ENCODE results near the gene MPRIP.

Gene MPRIP

DNA sequence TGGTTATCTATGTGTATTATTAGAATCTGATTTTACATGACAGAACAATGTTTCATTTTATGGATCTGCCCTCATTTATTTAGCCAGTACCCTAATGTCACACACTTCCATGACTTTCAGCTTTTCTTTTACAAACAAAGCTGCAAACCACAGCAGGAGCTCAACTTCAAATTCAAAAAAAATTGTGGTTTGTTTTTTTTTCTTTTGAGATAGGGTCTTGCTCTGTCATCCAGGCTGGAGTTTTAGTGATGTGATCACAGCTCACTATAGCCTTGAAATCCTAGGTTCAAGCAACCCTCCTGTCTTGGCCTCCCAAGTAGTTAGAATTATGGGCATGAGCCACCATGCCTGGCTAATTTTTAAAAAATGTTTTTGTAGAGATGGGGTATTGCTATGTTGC, 8.2 kb upstream of the MPRIP start:
- no peaks in the 10 kb centered on the region for H3K9me3 ChIP-seq (ENCODE audit: control insufficient read depth, insufficient read depth, low read depth, low read length)
- H3K27ac ChIP-seq (ENCODE audit: low read depth, low read length): no peak overlapping the region
- H3K4me1 ChIP-seq (ENCODE audit: control insufficient read depth, insufficient read depth, low read length): peaks cover 17% of the 10 kb centered on the region
- no peaks in the 10 kb centered on the region for H3K36me3 ChIP-seq (ENCODE audit: control insufficient read depth, insufficient read depth, low read length)
- H3K27me3 ChIP-seq (ENCODE audit: control insufficient read depth, insufficient read depth, low read length): no peaks in the 10 kb centered on the region
- no peak overlapping the region for H3K4me3 ChIP-seq (ENCODE audit: low read depth, low read length)
- no peak overlapping the region for H3K9ac ChIP-seq (ENCODE audit: low read length)

DNA sequence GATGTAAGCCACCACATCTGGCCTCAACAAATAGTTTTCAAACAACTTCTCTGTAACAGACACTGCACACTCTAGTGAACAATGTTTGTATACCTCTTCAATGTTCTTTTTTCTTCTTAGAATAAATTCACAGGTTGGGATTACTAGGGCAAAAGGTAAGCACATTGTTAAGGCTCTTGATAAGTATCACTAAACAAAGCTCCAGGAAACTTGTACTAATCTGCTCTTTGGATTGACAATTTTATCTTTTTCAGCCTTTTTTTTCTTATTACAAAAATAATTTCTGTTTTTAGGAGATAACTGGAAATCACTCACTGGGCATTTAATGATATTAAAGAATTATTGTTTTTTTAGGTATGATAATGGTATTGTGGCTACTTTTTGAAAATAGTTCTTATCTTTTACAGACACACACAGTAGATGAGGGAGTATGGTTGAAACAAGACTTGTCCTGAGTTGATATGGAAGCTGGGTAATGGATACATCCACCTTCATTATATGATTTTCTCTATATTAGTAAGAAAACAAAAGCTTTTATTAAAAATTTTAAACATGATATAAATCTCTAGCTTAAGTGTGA, 7.7 kb upstream of the MPRIP start:
- Histone ChIP-seq H3K27ac (ENCODE audit: low read depth, low read length) (no peak overlapping the region), H3K9me3 (ENCODE audit: control insufficient read depth, insufficient read depth, low read depth, low read length) (no peaks in the 10 kb centered on the region)

DNA sequence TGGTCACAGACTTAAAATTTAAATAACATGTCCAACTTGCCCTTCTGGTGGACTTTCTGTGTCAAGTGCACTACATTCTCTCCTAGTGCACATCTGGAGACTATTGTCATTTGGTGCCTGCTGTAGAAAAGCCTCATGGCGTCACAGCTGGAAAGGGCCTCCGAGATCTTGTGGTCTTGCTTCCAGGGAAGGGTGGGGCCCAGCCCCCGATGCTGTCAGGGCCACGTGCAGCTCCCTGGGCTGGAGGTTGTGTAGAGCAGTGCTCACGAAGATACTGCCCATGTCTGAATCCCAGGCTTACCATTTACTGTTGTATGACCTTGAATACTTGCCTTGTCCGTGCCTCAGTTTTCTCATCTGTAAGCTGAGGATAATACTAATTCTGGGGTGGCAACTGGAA, 6.8 kb upstream of the MPRIP start:
- Histone ChIP-seq H3K36me3 (ENCODE audit: control insufficient read depth, insufficient read depth, low read length) (no peaks in the 10 kb centered on the region), H3K9ac (ENCODE audit: low read length) (no peak overlapping the region), H3K27ac (ENCODE audit: low read depth, low read length) (no peak overlapping the region), H3K4me1 (ENCODE audit: control insufficient read depth, insufficient read depth, low read length) (peaks cover 4% of the 10 kb centered on the region; the same call in 1 of the 2 replicates), H3K27me3 (ENCODE audit: control insufficient read depth, insufficient read depth, low read length) (no peaks in the 10 kb centered on the region), H3K9me3 (ENCODE audit: control insufficient read depth, insufficient read depth, low read depth, low read length) (no peaks in the 10 kb centered on the region), H3K4me3 (ENCODE audit: low read depth, low read length) (no peak overlapping the region)

More for the DNA sequence above, 7.7 kb upstream of the MPRIP start:
- H3K4me3 ChIP-seq (ENCODE audit: low read depth, low read length): no peak overlapping the region
- H3K9ac ChIP-seq (ENCODE audit: low read length): no peak overlapping the region
- H3K27me3 ChIP-seq (ENCODE audit: control insufficient read depth, insufficient read depth, low read length): no peaks in the 10 kb centered on the region
- no peaks in the 10 kb centered on the region for H3K36me3 ChIP-seq (ENCODE audit: control insufficient read depth, insufficient read depth, low read length)
- peaks cover 12% of the 10 kb centered on the region for H3K4me1 ChIP-seq (ENCODE audit: control insufficient read depth, insufficient read depth, low read length)

DNA sequence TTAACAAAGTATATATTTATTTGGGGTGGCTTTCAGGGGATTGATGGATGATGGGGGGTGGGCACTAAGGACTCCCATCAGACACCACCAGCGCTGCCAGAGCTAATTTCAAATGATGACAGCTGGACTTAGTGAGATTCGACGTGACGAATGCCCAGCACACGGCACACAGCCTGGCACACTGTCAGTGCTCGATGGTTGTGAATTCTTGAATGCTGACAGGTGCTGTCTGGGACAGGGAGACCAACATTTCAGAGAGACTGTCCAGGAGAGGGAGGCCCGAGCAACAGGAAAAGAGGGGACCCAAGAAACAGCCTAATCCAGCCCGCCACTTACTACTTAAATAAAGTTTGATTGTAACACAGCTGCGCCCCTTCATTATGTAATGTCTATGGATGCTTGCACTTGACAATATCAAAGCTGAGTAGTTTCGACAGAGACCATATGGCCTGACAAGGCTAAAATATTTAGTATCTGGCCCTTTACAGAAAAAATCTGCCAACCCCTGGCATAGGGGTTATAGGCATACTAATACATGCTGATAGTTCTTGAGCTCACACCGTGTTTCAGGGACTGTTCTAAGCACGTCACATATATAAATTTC, 6.2 kb upstream of the MPRIP start:
- no peak overlapping the region for H3K27ac ChIP-seq (ENCODE audit: low read depth, low read length)

DNA sequence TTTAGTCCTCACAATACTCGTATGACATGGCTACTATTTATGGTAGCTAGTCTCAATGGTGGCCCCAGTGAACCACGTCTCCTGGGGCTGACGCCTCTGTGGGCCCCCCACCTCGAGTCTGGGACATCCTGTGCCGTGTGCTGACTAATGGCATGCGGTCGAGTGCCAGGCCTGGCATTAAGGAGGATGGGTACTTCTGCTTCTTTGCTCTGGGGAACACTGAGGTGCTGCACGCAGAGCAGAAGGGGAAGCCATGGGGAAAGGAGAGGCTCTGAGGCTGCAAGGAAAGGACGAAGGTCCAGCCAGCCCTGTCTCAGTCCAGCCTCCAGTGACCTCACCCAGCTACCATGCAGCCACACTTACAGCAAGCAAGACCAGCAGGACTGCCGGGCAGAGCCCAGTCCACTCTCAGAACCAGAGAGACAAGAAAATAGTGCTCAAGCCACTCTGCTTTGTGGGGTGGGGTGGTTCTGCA, 5.7 kb upstream of the MPRIP start:
- no peak overlapping the region for H3K9ac ChIP-seq (ENCODE audit: low read length)
- H3K4me1 ChIP-seq (ENCODE audit: control insufficient read depth, insufficient read depth, low read length): peaks cover 7% of the 10 kb centered on the region; the same call in 1 of the 2 replicates
- no peaks in the 10 kb centered on the region for H3K36me3 ChIP-seq (ENCODE audit: control insufficient read depth, insufficient read depth, low read length)
- H3K27ac ChIP-seq (ENCODE audit: low read depth, low read length): no peak overlapping the region
- H3K27me3 ChIP-seq (ENCODE audit: control insufficient read depth, insufficient read depth, low read length): no peaks in the 10 kb centered on the region
- H3K4me3 ChIP-seq (ENCODE audit: low read depth, low read length): no peak overlapping the region
- H3K9me3 ChIP-seq (ENCODE audit: control insufficient read depth, insufficient read depth, low read depth, low read length): no peaks in the 10 kb centered on the region

More for the DNA sequence above, 6.2 kb upstream of the MPRIP start:
- Histone ChIP-seq H3K36me3 (ENCODE audit: control insufficient read depth, insufficient read depth, low read length) (no peaks in the 10 kb centered on the region), H3K9me3 (ENCODE audit: control insufficient read depth, insufficient read depth, low read depth, low read length) (no peaks in the 10 kb centered on the region), H3K4me3 (ENCODE audit: low read depth, low read length) (no peak overlapping the region), H3K9ac (ENCODE audit: low read length) (no peak overlapping the region), H3K4me1 (ENCODE audit: control insufficient read depth, insufficient read depth, low read length) (peaks cover 3% of the 10 kb centered on the region; the same call in 1 of the 2 replicates), H3K27me3 (ENCODE audit: control insufficient read depth, insufficient read depth, low read length) (no peaks in the 10 kb centered on the region)

DNA sequence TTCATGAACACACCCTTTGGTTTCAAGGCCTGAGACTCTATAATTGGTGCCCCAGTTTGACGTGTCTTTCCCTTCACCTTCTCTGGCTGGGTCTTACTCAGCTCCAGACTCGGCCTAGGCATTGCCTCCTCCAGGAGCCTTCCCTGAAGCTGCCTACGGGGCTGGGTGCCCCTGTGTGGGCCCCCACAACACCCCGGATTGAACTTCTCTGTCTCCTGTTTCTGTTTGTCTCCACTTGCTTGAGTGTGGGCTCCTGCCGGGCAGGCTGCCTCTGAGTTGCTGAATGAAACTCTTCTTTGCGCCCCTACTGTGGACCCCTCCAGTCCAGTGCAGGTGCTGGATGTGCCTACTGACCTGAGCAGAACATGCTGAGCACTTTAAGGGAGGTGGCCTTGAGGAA, 2.3 kb upstream of the MPRIP start:
- no peak overlapping the region for H3K9ac ChIP-seq (ENCODE audit: low read length)

DNA sequence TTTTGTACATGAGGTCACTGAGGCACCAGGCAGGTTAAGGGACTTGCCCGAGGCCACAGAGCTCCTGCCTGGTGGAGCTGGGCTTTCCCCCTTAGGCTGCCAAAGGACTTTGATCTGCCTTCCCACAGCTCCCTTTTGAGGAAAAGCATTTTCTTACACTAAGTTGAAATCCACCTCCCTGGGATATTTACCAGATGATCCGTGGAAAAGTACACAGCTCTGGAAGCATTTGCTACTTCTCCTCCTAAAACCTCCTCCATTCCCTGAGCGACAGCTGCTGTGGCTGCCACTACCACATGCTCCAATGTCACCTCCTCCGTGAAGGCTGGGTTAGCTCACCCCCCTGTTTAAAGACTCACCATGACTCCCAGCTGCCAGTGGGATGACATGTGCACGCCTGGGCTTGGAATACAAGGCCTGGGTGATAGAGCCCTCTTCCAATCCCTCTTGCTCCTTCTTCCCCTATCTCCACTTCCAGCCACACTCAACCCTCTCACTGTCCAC, 1.2 kb upstream of the MPRIP start:
- Histone ChIP-seq H3K27me3 (ENCODE audit: control insufficient read depth, insufficient read depth, low read length) (no peaks in the 10 kb centered on the region), H3K27ac (ENCODE audit: low read depth, low read length) (no peak overlapping the region), H3K36me3 (ENCODE audit: control insufficient read depth, insufficient read depth, low read length) (no peaks in the 10 kb centered on the region), H3K9ac (ENCODE audit: low read length) (no peak overlapping the region), H3K9me3 (ENCODE audit: control insufficient read depth, insufficient read depth, low read depth, low read length) (no peaks in the 10 kb centered on the region), H3K4me1 (ENCODE audit: control insufficient read depth, insufficient read depth, low read length) (peaks cover 31% of the 10 kb centered on the region), H3K4me3 (ENCODE audit: low read depth, low read length) (peak overlapping the region; percentile 78; the same call in 1 of the 2 replicates)

More for the DNA sequence above, 2.3 kb upstream of the MPRIP start:
- no peaks in the 10 kb centered on the region for H3K9me3 ChIP-seq (ENCODE audit: control insufficient read depth, insufficient read depth, low read depth, low read length)
- peaks cover 25% of the 10 kb centered on the region for H3K4me1 ChIP-seq (ENCODE audit: control insufficient read depth, insufficient read depth, low read length)
- H3K36me3 ChIP-seq (ENCODE audit: control insufficient read depth, insufficient read depth, low read length): no peaks in the 10 kb centered on the region
- H3K27me3 ChIP-seq (ENCODE audit: control insufficient read depth, insufficient read depth, low read length): no peaks in the 10 kb centered on the region
- H3K27ac ChIP-seq (ENCODE audit: low read depth, low read length): no peak overlapping the region
- no peak overlapping the region for H3K4me3 ChIP-seq (ENCODE audit: low read depth, low read length)

DNA sequence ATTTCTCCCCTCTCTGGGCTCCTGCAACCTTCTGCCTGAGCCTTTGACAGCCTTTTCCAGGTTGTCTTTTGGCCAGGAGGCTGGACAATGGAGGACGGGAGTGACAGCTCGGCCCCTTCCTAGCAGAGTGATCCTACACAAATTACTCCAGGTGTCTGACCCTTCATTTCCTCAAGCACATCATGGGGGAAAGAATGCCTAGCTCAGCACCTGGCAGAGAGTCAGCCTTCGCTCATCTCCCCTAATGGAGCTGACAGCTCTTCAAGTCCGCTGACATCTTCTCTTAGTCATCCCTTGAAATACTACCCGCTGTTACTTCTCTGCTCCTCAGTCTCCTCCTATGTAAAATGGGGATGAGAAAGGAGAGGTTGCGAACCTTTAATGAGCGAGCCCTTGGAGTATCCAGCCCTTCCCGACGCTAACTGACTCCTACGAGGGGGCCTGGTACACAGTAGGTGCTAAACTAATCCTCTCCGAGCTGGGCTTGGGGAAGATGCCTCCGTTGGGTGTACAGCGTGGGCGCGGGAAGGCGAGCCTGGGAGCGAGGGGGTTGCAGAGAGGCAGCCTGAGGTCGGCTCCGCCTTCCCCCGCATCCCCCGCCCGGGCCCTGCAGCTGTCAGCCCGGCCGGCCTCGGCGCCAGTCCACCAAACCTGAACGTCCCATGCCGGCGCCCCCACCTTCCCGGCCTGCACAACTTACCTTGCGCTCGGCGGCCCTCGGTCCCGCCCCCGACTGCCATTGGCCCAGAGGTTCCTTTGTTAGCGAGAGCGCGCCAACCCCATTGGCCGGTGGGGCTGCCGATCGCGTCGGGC, 480 bp upstream of the MPRIP start:
- H3K4me1 ChIP-seq (ENCODE audit: control insufficient read depth, insufficient read depth, low read length): peaks cover 31% of the 10 kb centered on the region
- H3K27me3 ChIP-seq (ENCODE audit: control insufficient read depth, insufficient read depth, low read length): no peaks in the 10 kb centered on the region
- no peaks in the 10 kb centered on the region for H3K36me3 ChIP-seq (ENCODE audit: control insufficient read depth, insufficient read depth, low read length)
- no peak overlapping the region for H3K9ac ChIP-seq (ENCODE audit: low read length)
- no peaks in the 10 kb centered on the region for H3K9me3 ChIP-seq (ENCODE audit: control insufficient read depth, insufficient read depth, low read depth, low read length)
- H3K4me3 ChIP-seq (ENCODE audit: low read depth, low read length): peak overlapping the region; percentile 78
- no peak overlapping the region for H3K27ac ChIP-seq (ENCODE audit: low read depth, low read length)

DNA sequence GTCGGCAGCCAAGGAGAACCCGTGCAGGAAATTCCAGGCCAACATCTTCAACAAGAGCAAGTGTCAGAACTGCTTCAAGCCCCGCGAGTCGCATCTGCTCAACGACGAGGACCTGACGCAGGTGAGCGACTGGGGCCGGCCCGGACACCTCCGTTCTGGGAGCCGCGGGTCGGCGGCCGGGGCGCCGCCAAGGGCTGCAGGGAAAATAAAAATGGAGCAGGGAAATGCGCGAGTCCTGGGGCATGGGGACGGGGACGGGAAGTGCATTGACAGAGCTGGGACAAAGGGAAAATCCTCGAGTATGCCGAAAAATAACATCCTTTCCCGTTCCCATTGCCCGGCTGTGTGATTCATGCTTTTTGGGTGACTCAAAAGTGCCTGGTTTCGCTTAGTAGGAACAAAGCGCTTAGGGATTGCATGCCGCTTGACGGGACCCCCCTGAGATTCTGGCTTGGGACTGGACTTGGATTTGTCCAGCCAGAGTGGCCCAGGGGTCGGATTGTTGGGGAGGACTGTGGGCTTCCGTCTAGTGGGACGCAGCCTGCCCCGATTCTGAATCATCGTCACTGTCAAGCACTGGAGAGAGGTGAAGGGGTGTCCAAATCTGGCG, 699 bp downstream of the MPRIP start:
- H3K4me1 ChIP-seq (ENCODE audit: control insufficient read depth, insufficient read depth, low read length): peaks cover 31% of the 10 kb centered on the region
- no peaks in the 10 kb centered on the region for H3K27me3 ChIP-seq (ENCODE audit: control insufficient read depth, insufficient read depth, low read length)
- H3K27ac ChIP-seq (ENCODE audit: low read depth, low read length): no peak overlapping the region
- peak overlapping the region; percentile 79 for H3K4me3 ChIP-seq (ENCODE audit: low read depth, low read length)
- no peaks in the 10 kb centered on the region for H3K36me3 ChIP-seq (ENCODE audit: control insufficient read depth, insufficient read depth, low read length)
- no peaks in the 10 kb centered on the region for H3K9me3 ChIP-seq (ENCODE audit: control insufficient read depth, insufficient read depth, low read depth, low read length)
- peak overlapping the region; percentile 83 for H3K9ac ChIP-seq (ENCODE audit: low read length)

DNA sequence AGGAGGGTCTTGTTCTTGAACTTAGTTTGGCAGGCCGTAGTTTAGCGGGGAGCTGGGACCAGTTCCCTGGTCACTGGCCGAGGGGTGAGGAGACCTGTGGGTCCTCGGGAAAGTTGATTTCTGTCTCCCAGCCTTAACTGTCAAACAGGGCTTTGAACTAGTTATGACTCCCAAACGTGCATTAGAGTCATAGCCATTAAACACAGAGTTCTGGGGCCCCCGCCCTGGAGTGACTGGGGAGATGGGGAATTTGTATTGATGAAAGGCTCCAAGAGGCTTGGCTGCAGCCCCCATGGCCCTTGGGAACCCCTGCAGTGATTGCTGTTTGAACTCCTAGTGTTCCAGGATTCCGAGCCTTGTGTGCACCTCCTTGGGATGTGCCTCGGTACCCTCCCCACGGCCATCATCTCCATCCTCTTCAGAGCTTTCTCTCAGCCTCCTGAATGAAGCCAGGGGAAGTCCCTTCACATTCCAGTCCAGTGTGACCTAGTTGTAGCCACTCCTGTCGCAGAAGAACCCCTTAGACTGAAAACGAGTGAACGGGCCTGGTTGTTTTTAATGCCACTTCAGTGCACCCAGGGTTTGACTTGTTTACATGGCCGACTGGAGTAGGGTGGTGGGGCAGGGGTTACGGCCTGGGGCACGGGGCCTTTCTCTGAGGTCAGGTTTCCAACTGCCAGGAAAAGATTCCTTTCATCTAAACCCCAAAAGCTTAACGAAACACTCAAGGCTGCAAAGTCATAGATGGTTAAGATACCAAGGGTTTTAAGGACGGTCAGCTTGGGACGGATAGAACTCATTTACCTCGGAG, 1.4 kb downstream of the MPRIP start:
- peak overlapping the region; percentile 79 for H3K4me3 ChIP-seq (ENCODE audit: low read depth, low read length)
- H3K36me3 ChIP-seq (ENCODE audit: control insufficient read depth, insufficient read depth, low read length): no peaks in the 10 kb centered on the region
- H3K27me3 ChIP-seq (ENCODE audit: control insufficient read depth, insufficient read depth, low read length): no peaks in the 10 kb centered on the region
- no peaks in the 10 kb centered on the region for H3K9me3 ChIP-seq (ENCODE audit: control insufficient read depth, insufficient read depth, low read depth, low read length)
- H3K4me1 ChIP-seq (ENCODE audit: control insufficient read depth, insufficient read depth, low read length): peaks cover 31% of the 10 kb centered on the region
- H3K27ac ChIP-seq (ENCODE audit: low read depth, low read length): no peak overlapping the region
- peak overlapping the region; percentile 83 for H3K9ac ChIP-seq (ENCODE audit: low read length)

Data from HUES6 (cell line).